Heart right ventricle (tissue), 16 donors: ENCODE data around the gene MRFAP1. TPM values are rescaled to one million over a fixed set of nuclear protein-coding genes. Genes with fewer than 3 reads are reported as not detected.

Experiments
- ATAC-seq, 8 donors: fragments of 200-7000 bp; cut with Tn5 transposase; one replicate each; pipeline ENCODE4 v1.9.1; 2020; ENCODE audit warnings: mild to moderate bottlenecking in 8 of 8, moderate library complexity in 8 of 8, moderate number of reproducible peaks in 1 of 8
- DNase-seq, 2 donors: peaks; one replicate each; pipeline ENCODE4 v3.0.0-alpha.2; 2020
- H3K27ac ChIP-seq, 10 donors: fragments of 200-600 bp; sonication (generic) in 2 of 10; one replicate each; pipeline versions ENCODE4 v1.5.0 to v1.8.0; 2020 to 2022; ENCODE audit warnings: mild to moderate bottlenecking in 3 of 10
- H3K27me3 ChIP-seq, 7 donors: fragments of 200-600 bp; one replicate each; pipeline ENCODE4 v1.8.0; 2021 to 2022; ENCODE audit warnings: mild to moderate bottlenecking in 2 of 7
- H3K36me3 ChIP-seq, 9 donors: fragments of 200-600 bp; sonication (generic) in 1 of 9; one replicate each; pipeline versions ENCODE4 v1.5.0 to v1.8.0; 2020 to 2022; ENCODE audit warnings: mild to moderate bottlenecking in 2 of 9
- H3K4me1 ChIP-seq, 9 donors: fragments of 200-600 bp; sonication (generic) in 1 of 9; one replicate each; pipeline versions ENCODE4 v1.5.0 to v1.8.0; 2020 to 2022; ENCODE audit warnings: mild to moderate bottlenecking in 4 of 9
- H3K4me3 ChIP-seq, 10 donors: fragments of 200-600 bp; sonication (generic) in 2 of 10; one replicate each; pipeline versions ENCODE4 v1.5.0 to v1.8.0; 2020 to 2022; ENCODE audit warnings: mild to moderate bottlenecking in 7 of 10, moderate library complexity in 2 of 10
- H3K9me3 ChIP-seq, 11 donors: fragments of 200-600 bp in 10 of 11; sonication (generic) in 2 of 11; one replicate each; pipeline versions ENCODE4 v1.5.0 to v1.8.0; 2013 to 2022; ENCODE audit warnings: mild to moderate bottlenecking in 2 of 11, control low read depth in 1 of 11, moderate library complexity in 1 of 11
- CTCF ChIP-seq, 9 donors: fragments of 200-600 bp; sonication (generic) in 2 of 9; IDR thresholded peaks; one replicate each; pipeline versions ENCODE4 v1.5.0 to v1.8.0; 2021 to 2022; ENCODE audit warnings: antibody characterized with exemption in 9 of 9, mild to moderate bottlenecking in 5 of 9, moderate library complexity in 1 of 9
- WGBS, 2 donors: extraction: QIAGEN DNeasy Blood & Tissue Kit; methylation state at CpG; one replicate each; pipeline ENCODE4 v1.1.7; 2013; ENCODE audit warnings: inconsistent platforms in 1 of 2; 5-methylcytosine and 5-hydroxymethylcytosine counted together
- intact Hi-C, 10 donors: fragments of 100-400 bp; cut with DNase I; formaldehyde crosslinking; loops; one replicate each; pipeline versions ENCODE4 v1.11.1 to v1.14.2; 2022
- polyA plus RNA-seq, 2 donors: library from polyadenylated mRNA; stranded (reverse); fragments of 200-250 nt; gene quantifications; one replicate each; pipeline ENCODE4 v1.2.3, GENCODE V29; 2013
- total RNA-seq, 10 donors: library from RNA; stranded (reverse); fragmentation: NEBNext Ultra II Directional in 3 of 10; extraction: Animal tissue kit (Norgen Biotek cat#: 25700) in 3 of 10; gene quantifications; one replicate each; pipeline versions ENCODE4 v1.2.1 to v1.2.4, GENCODE V29; 2021 to 2023
- donor health status: Arrhythmogenic right ventricular cardiomyopathy.
- donor health status: ischemic (EF 13 %, LVEDD 7.1; RV severe dilation, severe dysfunction).
- donor health status: healthy with polysubstance abuse.
- donor health status: DM: no; HTN: yes; CAD: no.
- donor health status: DM: no; HTN: no; CAD: no.
- donor health status: ischemic (EF 25% LVEDD 6.9; RV normal size, moderate dysfunction).
- donor health status: ischemic (EF 25% LVEDD 5.7; RV mildly dilated, moderate dysfunction).
- donor health status: healthy.
- donor health status: DM: yes; HTN: yes; CAD: no.
- donor health status: Ischemic cardiomyopathy.
- donor health status: ischemic (EF 35%, LVEDD 5.7; RV mildly dilated, moderate dysfunction).
- donor health status: nonischemic (EF 11% LVEDD 7.7; RV severe dilation, severe dysfunction).
- donor health status: DM: yes; HTN: yes; CAD: no.
- donor health status: PGD.
- donor health status: ischemic (EF 29% LVEDD 5.4; RV normal size, mild dysfunction).
- donor health status: nonischemic (EF 23%, LVEDD 6.1; RV moderate dilation, normal function).

The MRFAP1 gene
- total and polyA plus RNA-seq, 12 donors = 163 to 445 (median 248) TPM

- Histone ChIP-seq H3K27ac (no peak overlapping the region), H3K9me3 (no peaks in the 10 kb centered on the region), H3K27me3 (no peaks in the 10 kb centered on the region), H3K4me1 (no peaks in the 10 kb centered on the region), H3K4me3 (no peak overlapping the region), H3K36me3 (peaks cover 0 to 81% (median 2%) of the 10 kb centered on the region in 9 donors)
- WGBS, 2 donors = 93 to 94% methylated on average over 16 of the region's 16 CpGs
- ATAC-seq (no peak), DNase-seq (no peak)
- TF ChIP-seq CTCF (IDR thresholded peaks at IDR 0.05) = no peak
- intact Hi-C loops = no loop called here
These were observed 47.5 kb upstream of the MRFAP1 start for GRCh38 chr4:6592804-6593563.

- Histone ChIP-seq H3K4me1 (no peaks in the 10 kb centered on the region), H3K36me3 (peaks cover 0 to 76% (median 2%) of the 10 kb centered on the region in 9 donors), H3K27ac (no peak overlapping the region), H3K4me3 (no peak overlapping the region), H3K9me3 (no peaks in the 10 kb centered on the region), H3K27me3 (no peaks in the 10 kb centered on the region)
- TF ChIP-seq CTCF (IDR thresholded peaks at IDR 0.05) = no peak
- no peak for DNase-seq
- no peak for ATAC-seq
- intact Hi-C loops = no loop called here
- WGBS, 2 donors = 94 to 95% methylated on average over 22 of the region's 22 CpGs
These were observed 46.1 kb upstream of the MRFAP1 start for GRCh38 chr4:6594341-6594740.

- no peak overlapping the region for H3K4me3 ChIP-seq
- no peak for ATAC-seq
- no peak overlapping the region for H3K27ac ChIP-seq
- peaks cover 0 to 74% (median 2%) of the 10 kb centered on the region in 9 donors for H3K36me3 ChIP-seq
- intact Hi-C loops = no loop called here
- H3K9me3 ChIP-seq = no peaks in the 10 kb centered on the region
- no peaks in the 10 kb centered on the region for H3K27me3 ChIP-seq
- no peak for TF ChIP-seq CTCF (IDR thresholded peaks at IDR 0.05)
- no peaks in the 10 kb centered on the region for H3K4me1 ChIP-seq
- WGBS, 2 donors = 89 to 92% methylated on average over 6 to 7 of the region's 7 CpGs
- no peak for DNase-seq
These were observed 45.6 kb upstream of the MRFAP1 start for GRCh38 chr4:6594826-6595355.

- H3K4me1 ChIP-seq = no peaks in the 10 kb centered on the region
- DNase-seq (no peak), ATAC-seq (peak in 1 of 8 donors; percentile 13)
- no peak overlapping the region for H3K4me3 ChIP-seq
- TF ChIP-seq CTCF (IDR thresholded peaks at IDR 0.05) = no peak
- intact Hi-C loops = no loop called here
- H3K9me3 ChIP-seq = no peaks in the 10 kb centered on the region
- H3K36me3 ChIP-seq = peaks cover 0 to 75% (median 2%) of the 10 kb centered on the region in 9 donors
- no peak overlapping the region for H3K27ac ChIP-seq
- WGBS, 2 donors = 67 to 72% methylated on average over 16 of the region's 16 CpGs
- no peaks in the 10 kb centered on the region for H3K27me3 ChIP-seq
These were observed 44.5 kb upstream of the MRFAP1 start for GRCh38 chr4:6595897-6596537.
